Superior temporal gyrus (tissue), 1 donor: ENCODE measurements around the gene TAT.
"Not testable (repeated sequence)": the region's sequence is repeated elsewhere in the genome, so short reads cannot be mapped to it uniquely, and the experiment has no call there.

ENCODE experiments used
- DNase-seq: peaks from one replicate; pipeline ENCODE4 v3.0.0-alpha.2; 2016; ENCODE audit errors: extremely low spot score

TAT gene

GRCh38 chr16:71576971-71577370 is at the start of gene TAT:
Gene TAT, minus strand, starts transcription at chr16:71577092. Its CDS starts 677 bp downstream, at chr16:71576415.
- DNase-seq = no peak

- DNase-seq = no peak
Measured at GRCh38 chr16:71626018-71626857, 49.3 kb upstream of the TAT start, which contains the start of gene MARVELD3. Gene MARVELD3, plus strand, starts transcription at chr16:71626184. Its CDS starts 46 bp downstream, at chr16:71626230.

GRCh38 chr16:71625113-71625850 is 48.4 kb upstream of the TAT start:
- no peak for DNase-seq

- no peak for DNase-seq
Measured at GRCh38 chr16:71623597-71623996, 46.7 kb upstream of the TAT start.

- DNase-seq = no peak
Measured at GRCh38 chr16:71622088-71622487, 45.2 kb upstream of the TAT start.

GRCh38 chr16:71618429-71618828 is 41.5 kb upstream of the TAT start:
- DNase-seq = no peak

GRCh38 chr16:71614956-71615355 is 38.1 kb upstream of the TAT start:
- not testable (repeated sequence) for DNase-seq

- DNase-seq = peak; percentile 77
Measured at GRCh38 chr16:71610936-71611871, 34.3 kb upstream of the TAT start.

GRCh38 chr16:71610447-71610846 is 33.6 kb upstream of the TAT start:
- no peak for DNase-seq

- DNase-seq = no peak
Measured at GRCh38 chr16:71609066-71609465, 32.2 kb upstream of the TAT start.

- DNase-seq = peak; percentile 12
Measured at GRCh38 chr16:71600822-71601221, 23.9 kb upstream of the TAT start.

- DNase-seq = not testable (repeated sequence)
Measured at GRCh38 chr16:71598426-71598825, 21.5 kb upstream of the TAT start.

GRCh38 chr16:71595340-71595826 is 18.5 kb upstream of the TAT start:
- not testable (repeated sequence) for DNase-seq

- DNase-seq = no peak
Measured at GRCh38 chr16:71594000-71594646, 17.2 kb upstream of the TAT start.

- DNase-seq = no peak
Measured at GRCh38 chr16:71593048-71593999, 16.4 kb upstream of the TAT start.

- no peak for DNase-seq
Measured at GRCh38 chr16:71591917-71592316, 15.0 kb upstream of the TAT start.

- no peak for DNase-seq
Measured at GRCh38 chr16:71590584-71590983, 13.7 kb upstream of the TAT start.

- DNase-seq = not testable (repeated sequence)
Measured at GRCh38 chr16:71590071-71590470, 13.2 kb upstream of the TAT start.

- DNase-seq = not testable (repeated sequence)
Measured at GRCh38 chr16:71589334-71589733, 12.4 kb upstream of the TAT start.

GRCh38 chr16:71585318-71585703 is 8.4 kb upstream of the TAT start:
- DNase-seq = no peak
